Suprapubic skin (tissue), 4 donors: ENCODE measurements around the gene DIPK1B. TPM values are rescaled to one million over a fixed set of nuclear protein-coding genes. Genes with fewer than 3 reads are reported as not detected.
A peak's percentile ranks its signal among the peaks of the same experiment; 100 is the strongest.

ENCODE experiments used
- DNase-seq, 2 donors: peaks; one replicate each; pipeline ENCODE4 v3.0.0-alpha.2; 2019; ENCODE audit warnings: low spot score in 2 of 2
- H3K27ac ChIP-seq: fragments of 200-600 bp; sonication (generic); one replicate; pipeline ENCODE4 v1.5.1; 2019
- H3K27me3 ChIP-seq: fragments of 200-600 bp; sonication (generic); one replicate; pipeline ENCODE4 v1.5.1; 2019
- H3K36me3 ChIP-seq: fragments of 200-600 bp; sonication (generic); one replicate; pipeline ENCODE4 v1.5.1; 2019
- H3K4me1 ChIP-seq: fragments of 200-600 bp; sonication (generic); one replicate; pipeline ENCODE4 v1.5.1; 2019
- H3K4me3 ChIP-seq: fragments of 200-600 bp; sonication (generic); one replicate; pipeline ENCODE4 v1.5.1; 2019; ENCODE audit warnings: mild to moderate bottlenecking
- H3K9me3 ChIP-seq: fragments of 200-600 bp; sonication (generic); one replicate; pipeline ENCODE4 v1.5.1; 2019
- EP300 ChIP-seq: sonication (generic); formaldehyde crosslinking; IDR thresholded peaks from one replicate; pipeline ENCODE4 v1.6.1; 2017; ENCODE audit warnings: antibody characterized with exemption
- POLR2A ChIP-seq, 2 donors: fragments of 450-650 bp; IDR thresholded peaks; one replicate each; pipeline ENCODE4 v1.6.1; 2017; ENCODE audit warnings: antibody characterized with exemption in 2 of 2, mild to moderate bottlenecking in 2 of 2, moderate library complexity in 2 of 2
- POLR2AphosphoS5 ChIP-seq, 3 donors: sonication (generic); formaldehyde crosslinking; IDR thresholded peaks; one replicate each; pipeline ENCODE4 v1.6.1; 2017; ENCODE audit warnings: antibody characterized with exemption in 3 of 3
- WGBS: methylation state at CpG from one replicate; pipeline ENCODE4 v1.1.5; 2018; 5-methylcytosine and 5-hydroxymethylcytosine counted together
- total RNA-seq, 4 donors: library from RNA; depleted of rRNA; stranded (reverse); fragments of >200 nt; gene quantifications; one replicate each; pipeline ENCODE4 v1.1.0, GENCODE V29; 2016
- TF ChIP-seq, protein P1 (sequence below), 2 donors: fragments of 200-600 bp in 1 of 2; fragments of 450-650 bp in 1 of 2; sonication (generic) in 1 of 2; IDR thresholded peaks; one replicate each; pipeline ENCODE4 v1.5.1; 2016 to 2019; ENCODE audit warnings: antibody characterized with exemption in 2 of 2, mild to moderate bottlenecking in 1 of 2, moderate library complexity in 1 of 2

Gene DIPK1B
- total RNA-seq, 4 donors from 2014 or later = 3.8 to 13.1 (median 6.3) TPM

DNA sequence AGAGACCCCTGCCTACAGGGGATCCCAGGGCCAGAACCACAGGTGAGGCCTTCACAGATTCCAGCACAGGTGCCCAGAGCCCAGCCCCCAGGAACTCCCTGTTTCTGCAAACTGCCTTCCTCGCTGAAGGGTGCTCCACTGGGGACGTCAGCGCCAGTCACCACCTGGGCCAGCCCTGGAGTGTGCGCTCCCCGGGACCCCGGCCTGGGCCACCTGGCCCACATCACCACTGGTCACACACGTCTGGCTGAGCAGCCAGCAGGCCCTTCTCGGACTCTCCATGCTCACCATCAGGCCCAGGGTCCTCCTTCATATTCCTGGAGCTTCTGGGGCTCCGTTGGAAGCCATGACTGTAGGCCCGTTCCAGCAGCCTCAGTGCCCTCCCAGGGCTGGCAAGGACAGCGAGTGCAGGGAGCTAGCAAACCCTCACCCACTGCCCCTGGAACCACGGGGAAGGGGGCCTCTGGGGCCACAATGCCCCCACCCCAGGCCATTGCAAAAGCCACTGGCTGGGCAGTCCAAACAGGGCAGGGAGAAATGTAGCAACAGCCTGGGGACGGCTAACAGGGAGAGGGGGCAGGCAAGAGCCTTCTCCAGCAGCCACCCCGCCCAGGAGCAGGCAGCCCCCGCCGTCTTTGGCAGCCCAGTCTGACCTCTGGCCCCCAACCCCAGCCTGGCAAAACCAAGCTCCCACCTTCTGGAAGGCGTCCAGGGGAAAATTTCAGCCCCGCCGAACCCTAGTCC lies 26.4 kb upstream of the DIPK1B start:
- no peak overlapping the region for H3K27ac ChIP-seq
- no peak for DNase-seq
- no peaks in the 10 kb centered on the region for H3K36me3 ChIP-seq
- H3K27me3 ChIP-seq = no peaks in the 10 kb centered on the region
- TF ChIP-seq EP300 = no peak
- no peak for TF ChIP-seq POLR2AphosphoS5 (IDR thresholded peaks at IDR 0.05)
- TF ChIP-seq, protein P1, sequence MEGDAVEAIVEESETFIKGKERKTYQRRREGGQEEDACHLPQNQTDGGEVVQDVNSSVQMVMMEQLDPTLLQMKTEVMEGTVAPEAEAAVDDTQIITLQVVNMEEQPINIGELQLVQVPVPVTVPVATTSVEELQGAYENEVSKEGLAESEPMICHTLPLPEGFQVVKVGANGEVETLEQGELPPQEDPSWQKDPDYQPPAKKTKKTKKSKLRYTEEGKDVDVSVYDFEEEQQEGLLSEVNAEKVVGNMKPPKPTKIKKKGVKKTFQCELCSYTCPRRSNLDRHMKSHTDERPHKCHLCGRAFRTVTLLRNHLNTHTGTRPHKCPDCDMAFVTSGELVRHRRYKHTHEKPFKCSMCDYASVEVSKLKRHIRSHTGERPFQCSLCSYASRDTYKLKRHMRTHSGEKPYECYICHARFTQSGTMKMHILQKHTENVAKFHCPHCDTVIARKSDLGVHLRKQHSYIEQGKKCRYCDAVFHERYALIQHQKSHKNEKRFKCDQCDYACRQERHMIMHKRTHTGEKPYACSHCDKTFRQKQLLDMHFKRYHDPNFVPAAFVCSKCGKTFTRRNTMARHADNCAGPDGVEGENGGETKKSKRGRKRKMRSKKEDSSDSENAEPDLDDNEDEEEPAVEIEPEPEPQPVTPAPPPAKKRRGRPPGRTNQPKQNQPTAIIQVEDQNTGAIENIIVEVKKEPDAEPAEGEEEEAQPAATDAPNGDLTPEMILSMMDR (IDR thresholded peaks at IDR 0.05) = no peak
- H3K9me3 ChIP-seq = no peaks in the 10 kb centered on the region
- H3K4me1 ChIP-seq = peaks cover 32% of the 10 kb centered on the region
- peak overlapping the region; percentile 89 for H3K4me3 ChIP-seq
- WGBS = 71% methylated on average over 11 of the region's 19 CpGs

DNA sequence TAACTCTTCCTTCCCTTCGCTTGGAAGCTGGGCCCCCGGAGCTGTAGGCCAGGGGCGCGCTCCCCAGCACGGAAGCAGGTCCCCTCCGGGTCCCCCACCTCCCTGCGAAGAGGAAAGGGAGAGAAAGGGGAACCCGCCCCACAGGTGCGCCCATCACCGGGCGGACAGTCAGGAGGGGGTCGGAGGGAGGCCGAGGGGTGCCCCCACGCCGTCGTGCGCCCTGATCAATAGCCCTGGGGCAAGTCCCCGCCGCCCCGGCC lies 25.9 kb upstream of the DIPK1B start:
- TF ChIP-seq POLR2AphosphoS5 (IDR thresholded peaks at IDR 0.05) (no peak), EP300 (no peak), POLR2A (IDR thresholded peaks at IDR 0.05) (no peak)
- TF ChIP-seq, protein P1 (IDR thresholded peaks at IDR 0.05) = no peak
- Histone ChIP-seq H3K4me3 (peak overlapping the region; percentile 89), H3K27ac (peak overlapping the region; percentile 93), H3K4me1 (peaks cover 32% of the 10 kb centered on the region), H3K27me3 (no peaks in the 10 kb centered on the region), H3K9me3 (no peaks in the 10 kb centered on the region), H3K36me3 (no peaks in the 10 kb centered on the region)
- no peak for DNase-seq
- 0% methylated on average over 7 of the region's 20 CpGs for WGBS

DNA sequence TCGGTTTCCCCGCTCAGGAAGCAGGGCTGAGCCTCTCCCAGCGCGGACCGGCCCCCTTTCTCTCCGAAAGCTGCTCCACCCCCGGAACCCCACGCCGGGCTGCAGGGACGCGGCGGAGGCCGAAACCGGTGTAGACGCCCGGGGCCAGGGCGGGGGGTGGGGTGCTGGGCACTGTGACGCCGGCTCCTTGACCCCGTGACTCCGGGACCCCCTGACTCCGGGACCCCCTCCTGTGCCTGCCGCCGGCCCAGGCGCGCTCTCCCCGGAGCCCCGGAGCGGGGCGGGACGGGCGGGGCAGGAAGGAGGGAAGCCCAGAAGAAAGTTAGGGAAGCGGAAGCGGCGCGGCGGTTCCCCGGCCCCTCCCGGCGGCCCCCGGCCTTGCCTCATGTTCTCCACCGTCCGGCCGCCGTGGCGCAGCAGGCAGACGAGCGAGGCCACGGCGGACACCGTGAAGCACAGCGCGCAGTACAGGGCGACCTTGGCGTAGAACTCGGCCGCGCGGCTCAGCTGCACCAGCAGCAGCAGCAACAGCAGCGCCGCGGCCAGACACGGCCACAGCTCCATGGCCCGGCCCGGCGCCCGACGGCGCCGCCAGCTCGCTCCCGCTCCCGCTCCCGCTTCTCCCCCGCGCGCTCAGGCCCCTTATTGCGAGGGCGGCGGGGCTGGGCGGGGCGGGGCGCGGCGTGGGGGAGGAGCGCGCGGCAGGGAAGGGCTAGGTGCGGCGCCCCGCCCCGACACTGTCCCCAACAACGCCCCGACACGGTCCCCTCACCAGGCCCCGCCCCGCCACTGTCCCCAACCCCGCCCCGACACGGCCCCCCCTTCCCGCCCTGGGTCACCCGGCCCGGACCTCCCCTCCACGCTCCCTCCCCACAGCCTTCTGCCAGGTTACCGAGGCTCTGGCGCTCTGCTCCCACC lies 25.3 kb upstream of the DIPK1B start, which contains the start of gene AGPAT2:
Gene AGPAT2, minus strand, starts transcription at position 664 of the 918 bp plus-strand sequence. Its CDS starts 100 bp downstream, at position 564.
- Histone ChIP-seq H3K27me3 (no peaks in the 10 kb centered on the region), H3K27ac (peak within 1 kb of the TSS; percentile 93), H3K9me3 (no peaks in the 10 kb centered on the region), H3K4me3 (peak within 1 kb of the TSS; percentile 89), H3K4me1 (peaks cover 32% of the 10 kb centered on the region), H3K36me3 (no peaks in the 10 kb centered on the region)
- WGBS = 0% methylated on average over 7 of the region's 106 CpGs
- TF ChIP-seq POLR2A (IDR thresholded peaks at IDR 0.05) (peak in 1 of 2 donors; percentile 22), POLR2AphosphoS5 (IDR thresholded peaks at IDR 0.05) (peak in 1 of 3 donors; percentile 22), EP300 (no peak)
- DNase-seq = peak; percentile 86 to 88

DNA sequence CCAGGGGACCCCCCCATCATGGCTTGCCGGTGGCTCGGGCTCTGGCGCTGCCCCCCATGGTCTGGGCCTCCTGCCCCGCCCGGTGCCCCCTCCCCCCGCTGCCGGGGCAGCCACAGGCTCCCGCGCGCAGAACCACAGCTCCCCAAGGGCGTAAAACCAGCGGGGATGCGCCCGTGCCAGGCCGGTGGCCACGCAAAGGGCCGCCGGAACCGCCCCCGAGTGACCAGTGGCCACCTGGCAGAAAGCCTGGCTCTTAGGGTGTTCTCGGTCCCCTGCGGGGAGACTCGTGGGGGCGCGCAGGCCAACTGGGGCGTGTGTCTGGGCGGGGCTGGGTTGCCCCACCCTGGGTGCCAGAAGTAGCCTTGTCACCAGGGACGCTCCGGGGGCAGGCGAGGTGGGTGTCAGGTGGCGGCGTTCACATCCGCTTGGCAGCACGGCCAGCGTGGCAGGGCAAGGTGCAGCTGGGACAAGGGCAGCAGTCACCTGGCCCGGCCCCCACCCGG lies 24.6 kb upstream of the DIPK1B start:
- Histone ChIP-seq H3K36me3 (no peaks in the 10 kb centered on the region), H3K4me1 (peaks cover 32% of the 10 kb centered on the region), H3K27ac (peak overlapping the region; percentile 93), H3K27me3 (no peaks in the 10 kb centered on the region), H3K4me3 (peak overlapping the region; percentile 89), H3K9me3 (no peaks in the 10 kb centered on the region)
- no peak for DNase-seq
- WGBS = 24% methylated on average over 16 of the region's 37 CpGs
- TF ChIP-seq POLR2A (IDR thresholded peaks at IDR 0.05) = no peak
- no peak for TF ChIP-seq POLR2AphosphoS5 (IDR thresholded peaks at IDR 0.05)
- TF ChIP-seq EP300 = no peak
- TF ChIP-seq, protein P1 (IDR thresholded peaks at IDR 0.05) = no peak

DNA sequence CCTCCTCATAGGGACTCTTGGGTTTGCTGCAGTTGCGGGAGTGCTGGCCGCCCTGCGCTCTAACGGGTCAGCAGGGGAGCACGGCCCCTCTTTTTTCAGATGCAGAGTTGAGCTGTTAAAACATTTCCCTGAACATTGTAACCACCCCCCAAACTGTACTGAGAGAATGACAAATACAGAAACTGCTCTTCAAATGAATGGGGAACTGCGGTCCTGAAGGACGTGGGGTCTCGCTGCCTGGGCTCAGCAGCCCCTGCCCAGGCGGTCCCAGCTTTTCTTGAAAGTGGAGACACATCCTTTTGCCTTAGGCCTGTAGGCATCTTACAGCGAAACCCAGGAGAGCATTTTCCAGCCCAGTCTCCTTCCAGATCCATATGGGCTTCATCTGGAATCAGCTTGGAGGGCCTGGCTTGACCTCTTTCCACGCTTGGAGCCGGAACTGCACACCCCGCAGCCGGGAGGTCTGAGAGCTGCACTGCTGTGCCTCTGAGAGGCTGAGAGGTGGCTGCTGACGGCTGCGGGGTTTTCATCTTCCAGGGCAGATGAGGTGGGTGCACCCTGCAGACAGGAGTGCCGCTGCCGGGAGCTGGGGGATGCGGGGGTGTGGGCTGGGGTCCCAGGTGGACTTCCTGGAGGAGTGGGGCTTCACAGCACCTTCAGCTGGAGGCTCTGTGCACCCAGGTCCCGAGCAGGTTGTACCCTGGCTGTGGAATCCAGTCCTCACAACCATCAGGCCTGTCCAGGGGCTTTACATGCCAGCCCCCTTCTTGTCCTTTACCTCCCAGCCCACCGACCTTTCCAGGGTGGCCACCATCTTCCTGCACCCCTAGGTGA lies 23.9 kb upstream of the DIPK1B start:
- Histone ChIP-seq H3K9me3 (no peaks in the 10 kb centered on the region), H3K27me3 (no peaks in the 10 kb centered on the region), H3K4me3 (no peak overlapping the region), H3K27ac (no peak overlapping the region), H3K4me1 (peaks cover 36% of the 10 kb centered on the region), H3K36me3 (no peaks in the 10 kb centered on the region)
- TF ChIP-seq, protein P1 (IDR thresholded peaks at IDR 0.05) = no peak
- TF ChIP-seq POLR2A (IDR thresholded peaks at IDR 0.05) (no peak), POLR2AphosphoS5 (IDR thresholded peaks at IDR 0.05) (no peak), EP300 (no peak)
- no peak for DNase-seq
- WGBS = 80% methylated on average over 1 of the region's 21 CpGs
